Measurements from ENCODE around the gene E2F4.

- TF ChIP-seq CTCF (IDR thresholded peaks at IDR 0.05; ENCODE audit: insufficient read depth, low read length, poor library complexity, severe bottlenecking): no peak
- TF ChIP-seq EZH2phosphoT487 (conservative IDR thresholded peaks at IDR 0.05; ENCODE audit: low read length): no peak
Measured at GRCh38 chr16:67211674-67212073, 19.7 kb downstream of the E2F4 start.

Data from SU-DHL-6 (cell line).